ENCODE data around the gene PDIA2. TPM values are rescaled to one million over a fixed set of nuclear protein-coding genes. Genes with fewer than 3 reads are reported as not detected.

Gene PDIA2
- total RNA-seq, 1 donor from 2014 or later: not detected

DNA sequence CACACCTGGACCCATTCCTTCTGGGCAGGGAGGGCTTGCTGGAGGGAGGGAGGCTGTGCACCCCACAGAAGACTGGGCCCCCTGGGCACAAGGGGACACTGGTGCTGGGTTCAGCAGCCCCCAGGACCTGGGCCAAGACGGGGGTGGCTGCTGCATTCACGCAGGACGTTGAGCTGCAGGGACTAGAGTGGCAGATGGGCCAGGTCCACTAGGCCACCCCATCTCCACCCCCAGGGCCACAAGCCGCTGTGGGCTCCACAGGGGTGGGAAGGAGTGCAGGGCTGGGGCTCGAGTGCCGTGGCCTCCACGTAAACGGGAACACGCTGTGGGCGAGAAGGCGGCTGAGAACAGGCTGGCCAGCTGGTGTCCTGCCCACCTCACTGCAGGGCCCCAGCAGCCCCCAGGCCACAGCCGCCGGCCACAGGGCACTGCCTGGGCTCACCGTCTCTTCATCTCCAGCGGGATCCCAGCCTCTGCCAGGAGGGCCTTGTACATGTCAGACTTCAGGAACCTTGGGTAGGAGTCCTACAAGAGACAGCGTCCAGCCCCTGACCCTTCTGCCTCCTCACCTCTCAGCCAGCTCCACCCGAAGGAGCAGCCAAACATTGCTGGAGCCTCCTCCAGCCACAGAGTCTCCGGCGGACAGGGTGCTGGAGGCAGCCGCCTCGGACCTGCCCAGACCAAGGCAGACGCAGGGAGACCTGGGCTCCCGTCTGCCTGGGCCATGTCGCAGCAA, 13.7 kb upstream of the PDIA2 start:
- no peak overlapping the region for H3K4me3 ChIP-seq (ENCODE audit: low read depth, low read length)
- no peak for DNase-seq (ENCODE audit: low read depth)
- TF ChIP-seq CTCF (conservative IDR thresholded peaks at IDR 0.05; ENCODE audit: low read depth, low read length): no peak

DNA sequence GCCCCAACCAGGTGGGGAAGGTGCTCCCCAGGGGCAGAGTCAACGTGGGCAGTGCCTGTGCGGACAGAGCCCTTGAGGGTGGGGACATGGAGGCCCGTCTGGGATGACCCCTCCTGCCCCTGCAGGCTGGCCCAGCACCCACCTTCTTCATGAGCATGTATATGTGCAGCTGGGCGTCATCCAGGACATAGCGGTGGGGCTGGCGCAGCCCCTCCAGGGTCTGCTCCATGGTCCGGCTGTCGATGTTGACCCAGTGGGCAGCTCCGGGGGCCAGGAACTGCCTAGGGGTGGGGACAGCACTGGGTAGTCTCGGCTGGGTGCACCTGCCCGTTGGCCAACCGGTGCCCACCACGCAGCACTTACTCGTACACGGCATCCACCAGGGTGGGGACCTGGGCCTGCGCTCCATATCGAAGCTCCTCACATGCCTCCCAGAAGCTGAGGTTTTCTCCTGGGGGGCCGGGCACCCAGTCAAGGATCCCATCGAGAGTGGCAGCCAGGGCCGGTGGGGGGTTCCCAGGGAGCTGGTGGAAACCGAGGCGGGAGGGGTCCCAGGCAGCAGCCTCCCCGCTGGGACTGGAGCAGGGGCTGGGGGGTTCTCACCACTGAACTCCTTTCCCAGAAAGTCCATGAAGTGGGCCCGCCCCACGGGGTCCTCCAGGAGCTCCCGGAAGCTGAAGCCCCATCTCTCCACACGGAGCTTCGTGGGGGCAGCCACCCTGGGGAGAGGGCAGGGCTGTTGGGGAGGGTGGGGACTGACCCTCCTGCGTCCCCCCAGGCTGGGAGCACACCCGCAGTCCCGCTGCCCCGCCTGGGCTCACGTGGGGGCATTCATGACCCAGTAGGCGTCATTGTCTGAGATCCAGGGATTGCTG, 12.3 kb upstream of the PDIA2 start:
- DNase-seq (ENCODE audit: low read depth): no peak
- no peak overlapping the region for H3K4me3 ChIP-seq (ENCODE audit: low read depth, low read length)
- TF ChIP-seq CTCF (conservative IDR thresholded peaks at IDR 0.05; ENCODE audit: low read depth, low read length): no peak

DNA sequence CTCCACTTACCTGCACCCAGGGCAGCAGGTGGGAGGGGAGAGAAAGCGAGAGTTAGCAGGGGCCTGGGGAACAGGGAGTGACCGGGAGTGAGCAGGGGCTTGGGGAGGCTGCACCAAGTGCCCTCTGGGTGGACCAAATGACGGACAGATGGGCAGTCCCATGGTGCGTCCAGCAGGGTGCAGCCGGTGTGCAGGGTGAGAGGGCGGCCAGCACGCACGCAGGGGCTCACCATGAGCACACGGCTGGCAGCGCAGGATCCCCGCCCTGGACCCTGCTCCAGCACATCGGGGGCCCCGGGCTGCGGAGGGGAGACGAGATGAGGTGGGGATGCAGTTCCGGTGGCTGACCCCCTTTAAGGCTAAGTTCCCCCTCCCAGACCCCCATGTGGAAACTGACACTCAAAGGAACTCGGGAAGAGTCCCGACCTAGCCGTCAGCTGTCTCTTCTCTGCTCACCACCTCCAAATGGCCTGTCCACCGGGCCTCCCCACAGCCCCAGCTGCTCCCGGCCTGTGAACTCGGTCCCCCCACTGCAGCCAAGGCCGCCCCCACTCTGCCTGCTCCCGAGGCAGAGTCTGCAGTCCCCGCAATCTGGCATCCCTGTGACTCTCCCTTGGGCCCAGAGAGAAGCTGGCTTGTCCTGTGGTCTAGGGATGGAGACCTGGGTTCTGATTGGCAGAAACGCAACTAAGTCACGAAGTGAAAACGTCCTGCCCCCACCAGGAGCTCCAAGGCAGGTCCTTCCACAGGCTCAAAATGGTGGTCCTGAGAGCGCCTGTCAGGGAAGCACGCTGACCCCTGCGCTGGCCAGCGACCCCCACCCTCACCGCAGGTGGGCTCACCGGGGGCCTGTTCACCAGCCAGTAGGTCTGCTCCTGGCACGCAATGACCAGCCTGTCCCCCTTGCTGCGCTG, 10.1 kb upstream of the PDIA2 start:
- H3K4me3 ChIP-seq (ENCODE audit: low read depth, low read length): no peak overlapping the region
- TF ChIP-seq CTCF (conservative IDR thresholded peaks at IDR 0.05; ENCODE audit: low read depth, low read length): peak; percentile 28
- DNase-seq (ENCODE audit: low read depth): no peak

- no peak for TF ChIP-seq CTCF (conservative IDR thresholded peaks at IDR 0.05; ENCODE audit: low read depth, low read length)
- no peak overlapping the region for H3K4me3 ChIP-seq (ENCODE audit: low read depth, low read length)
- no peak for DNase-seq (ENCODE audit: low read depth)
Observed at GRCh38 chr16:273547-274421, 9.2 kb upstream of the PDIA2 start.

DNA sequence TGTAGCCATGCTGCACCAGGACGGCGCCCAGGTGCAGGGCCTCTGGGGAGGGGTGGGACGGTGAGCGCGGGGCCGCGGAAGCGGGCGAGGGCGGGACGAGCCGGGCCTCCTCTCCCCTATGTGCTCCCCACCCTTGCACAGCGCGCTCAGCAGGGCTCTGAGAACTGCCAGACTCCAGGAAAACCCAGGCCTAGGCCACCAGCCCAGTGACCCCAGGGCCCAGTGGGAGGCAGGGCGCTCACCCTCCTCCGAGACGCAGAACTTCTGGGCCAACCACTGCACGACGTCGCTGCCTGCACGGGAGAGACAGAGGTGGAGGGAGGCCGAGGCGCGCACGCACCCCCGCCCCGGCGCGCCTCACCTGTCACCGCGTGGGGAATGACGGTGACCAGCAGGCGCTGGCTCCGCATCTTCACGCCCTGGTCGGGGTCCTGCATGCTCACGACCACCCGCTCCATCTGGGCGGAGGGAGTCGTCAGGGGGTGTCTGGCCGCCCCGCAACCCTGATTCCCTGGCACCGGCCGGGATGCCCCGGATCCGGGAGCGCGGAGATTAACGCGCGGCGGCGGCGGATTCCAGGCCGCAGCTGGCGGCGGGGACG, 7.8 kb upstream of the PDIA2 start:
- TF ChIP-seq CTCF (conservative IDR thresholded peaks at IDR 0.05; ENCODE audit: low read depth, low read length): no peak
- DNase-seq (ENCODE audit: low read depth): no peak
- peak overlapping the region; percentile 34 for H3K4me3 ChIP-seq (ENCODE audit: low read depth, low read length)
